ENCODE measurements around the gene PALM3. TPM values are rescaled to one million over a fixed set of nuclear protein-coding genes. Genes with fewer than 3 reads are reported as not detected.
A peak's percentile ranks its signal among the peaks of the same experiment; 100 is the strongest.

PALM3 gene
- total and polyA plus RNA-seq, 2 donors = 0.18 TPM; not detected in 1

GRCh38 chr19:14019100-14019499 lies 42.8 kb downstream of the PALM3 start:
- DNase-seq (ENCODE audit: low read depth in 6 of 9, low spot score in 9 of 9) = no peak
- H3K4me1 ChIP-seq (ENCODE audit: control insufficient read depth in 2 of 2, insufficient read depth in 2 of 2, low read length in 2 of 2) = peaks cover 0 to 5% of the 10 kb centered on the region in 2 donors
- WGBS = 86% methylated on average over 6 of the region's 6 CpGs
- no peak overlapping the region for H3K4me3 ChIP-seq (ENCODE audit: low read length in 2 of 2)
- H3K27ac ChIP-seq (ENCODE audit: low read depth in 1 of 2, low read length in 1 of 2) = no peak overlapping the region
- H3K9me3 ChIP-seq (ENCODE audit: control insufficient read depth in 2 of 2, insufficient read depth in 1 of 2, low read length in 1 of 2) = no peaks in the 10 kb centered on the region
- no peaks in the 10 kb centered on the region for H3K36me3 ChIP-seq (ENCODE audit: control insufficient read depth in 2 of 2, insufficient read depth in 2 of 2, low read length in 1 of 2)
- no peaks in the 10 kb centered on the region for H3K27me3 ChIP-seq (ENCODE audit: control insufficient read depth in 2 of 2, insufficient read depth in 1 of 2, low read length in 1 of 2)

- Histone ChIP-seq H3K27me3 (ENCODE audit: control insufficient read depth in 2 of 2, insufficient read depth in 1 of 2, low read length in 1 of 2) (no peaks in the 10 kb centered on the region), H3K9me3 (ENCODE audit: control insufficient read depth in 2 of 2, insufficient read depth in 1 of 2, low read length in 1 of 2) (no peaks in the 10 kb centered on the region), H3K4me3 (ENCODE audit: low read length in 2 of 2) (no peak overlapping the region), H3K27ac (ENCODE audit: low read depth in 1 of 2, low read length in 1 of 2) (no peak overlapping the region), H3K4me1 (ENCODE audit: control insufficient read depth in 2 of 2, insufficient read depth in 2 of 2, low read length in 2 of 2) (no peaks in the 10 kb centered on the region), H3K36me3 (ENCODE audit: control insufficient read depth in 2 of 2, insufficient read depth in 2 of 2, low read length in 1 of 2) (no peaks in the 10 kb centered on the region)
- WGBS = 84% methylated on average over 8 of the region's 8 CpGs
- DNase-seq (ENCODE audit: low read depth in 6 of 9, low spot score in 9 of 9) = no peak
These were observed 46.3 kb downstream of the PALM3 start for GRCh38 chr19:14015524-14016035.

GRCh38 chr19:14012378-14012915 lies 49.4 kb downstream of the PALM3 start:
- Histone ChIP-seq H3K4me1 (ENCODE audit: control insufficient read depth in 2 of 2, insufficient read depth in 2 of 2, low read length in 2 of 2) (no peaks in the 10 kb centered on the region), H3K27me3 (ENCODE audit: control insufficient read depth in 2 of 2, insufficient read depth in 1 of 2, low read length in 1 of 2) (no peaks in the 10 kb centered on the region), H3K4me3 (ENCODE audit: low read length in 2 of 2) (no peak overlapping the region), H3K27ac (ENCODE audit: low read depth in 1 of 2, low read length in 1 of 2) (no peak overlapping the region), H3K9me3 (ENCODE audit: control insufficient read depth in 2 of 2, insufficient read depth in 1 of 2, low read length in 1 of 2) (no peaks in the 10 kb centered on the region), H3K36me3 (ENCODE audit: control insufficient read depth in 2 of 2, insufficient read depth in 2 of 2, low read length in 1 of 2) (no peaks in the 10 kb centered on the region)
- 93% methylated on average over 2 of the region's 2 CpGs for WGBS
- no peak for DNase-seq (ENCODE audit: low read depth in 6 of 9, low spot score in 9 of 9)

- Histone ChIP-seq H3K36me3 (ENCODE audit: control insufficient read depth in 2 of 2, insufficient read depth in 2 of 2, low read length in 1 of 2) (no peaks in the 10 kb centered on the region), H3K4me3 (ENCODE audit: low read length in 2 of 2) (peak overlapping the region; percentile 77 to 100), H3K27me3 (ENCODE audit: control insufficient read depth in 2 of 2, insufficient read depth in 1 of 2, low read length in 1 of 2) (no peaks in the 10 kb centered on the region), H3K4me1 (ENCODE audit: control insufficient read depth in 2 of 2, insufficient read depth in 2 of 2, low read length in 2 of 2) (peaks cover 26 to 39% of the 10 kb centered on the region in 2 donors), H3K9me3 (ENCODE audit: control insufficient read depth in 2 of 2, insufficient read depth in 1 of 2, low read length in 1 of 2) (no peaks in the 10 kb centered on the region), H3K27ac (ENCODE audit: low read depth in 1 of 2, low read length in 1 of 2) (peak overlapping the region; percentile 94 to 95)
- 8% methylated on average over 56 of the region's 56 CpGs for WGBS
- no peak for DNase-seq (ENCODE audit: low read depth in 6 of 9, low spot score in 9 of 9)
These were observed 54.9 kb downstream of the PALM3 start for GRCh38 chr19:14006766-14007562.

- DNase-seq (ENCODE audit: low read depth in 6 of 9, low spot score in 9 of 9) = peak; percentile 96 to 99 (median 98)
- Histone ChIP-seq H3K4me3 (ENCODE audit: low read length in 2 of 2) (peak within 1 kb of the TSS; percentile 77 to 100), H3K27ac (ENCODE audit: low read depth in 1 of 2, low read length in 1 of 2) (peak within 1 kb of the TSS; percentile 94 to 95), H3K36me3 (ENCODE audit: control insufficient read depth in 2 of 2, insufficient read depth in 2 of 2, low read length in 1 of 2) (no peaks in the 10 kb centered on the region), H3K9me3 (ENCODE audit: control insufficient read depth in 2 of 2, insufficient read depth in 1 of 2, low read length in 1 of 2) (no peaks in the 10 kb centered on the region), H3K4me1 (ENCODE audit: control insufficient read depth in 2 of 2, insufficient read depth in 2 of 2, low read length in 2 of 2) (peaks cover 33 to 47% of the 10 kb centered on the region in 2 donors), H3K27me3 (ENCODE audit: control insufficient read depth in 2 of 2, insufficient read depth in 1 of 2, low read length in 1 of 2) (no peaks in the 10 kb centered on the region)
- under 1% methylated on average over 58 of the region's 58 CpGs for WGBS
These were observed 55.7 kb downstream of the PALM3 start, which contains the start of gene RFX1 for GRCh38 chr19:14006085-14006765. Gene RFX1 (minus strand): TSS chr19:14006320. CDS start chr19:13993843, 12,477 bp downstream.

- Histone ChIP-seq H3K27me3 (ENCODE audit: control insufficient read depth in 2 of 2, insufficient read depth in 1 of 2, low read length in 1 of 2) (no peaks in the 10 kb centered on the region), H3K36me3 (ENCODE audit: control insufficient read depth in 2 of 2, insufficient read depth in 2 of 2, low read length in 1 of 2) (no peaks in the 10 kb centered on the region), H3K27ac (ENCODE audit: low read depth in 1 of 2, low read length in 1 of 2) (peak overlapping the region; percentile 94 to 95), H3K9me3 (ENCODE audit: control insufficient read depth in 2 of 2, insufficient read depth in 1 of 2, low read length in 1 of 2) (no peaks in the 10 kb centered on the region), H3K4me1 (ENCODE audit: control insufficient read depth in 2 of 2, insufficient read depth in 2 of 2, low read length in 2 of 2) (peaks cover 39 to 54% of the 10 kb centered on the region in 2 donors), H3K4me3 (ENCODE audit: low read length in 2 of 2) (peak overlapping the region; percentile 77 to 100)
- peak in 8 of 9 donors; percentile 71 to 92 (median 82) for DNase-seq (ENCODE audit: low read depth in 6 of 9, low spot score in 9 of 9)
- WGBS = 6% methylated on average over 50 of the region's 50 CpGs
These were observed 56.4 kb downstream of the PALM3 start for GRCh38 chr19:14005349-14006084.

GRCh38 chr19:14004619-14005348 lies 57.1 kb downstream of the PALM3 start:
- Histone ChIP-seq H3K4me1 (ENCODE audit: control insufficient read depth in 2 of 2, insufficient read depth in 2 of 2, low read length in 2 of 2) (peaks cover 41 to 57% of the 10 kb centered on the region in 2 donors), H3K4me3 (ENCODE audit: low read length in 2 of 2) (no peak overlapping the region), H3K9me3 (ENCODE audit: control insufficient read depth in 2 of 2, insufficient read depth in 1 of 2, low read length in 1 of 2) (no peaks in the 10 kb centered on the region), H3K27ac (ENCODE audit: low read depth in 1 of 2, low read length in 1 of 2) (peak overlapping the region; percentile 84 to 95), H3K36me3 (ENCODE audit: control insufficient read depth in 2 of 2, insufficient read depth in 2 of 2, low read length in 1 of 2) (no peaks in the 10 kb centered on the region), H3K27me3 (ENCODE audit: control insufficient read depth in 2 of 2, insufficient read depth in 1 of 2, low read length in 1 of 2) (no peaks in the 10 kb centered on the region)
- DNase-seq (ENCODE audit: low read depth in 6 of 9, low spot score in 9 of 9) = peak in 1 of 9 donors; percentile 33
- WGBS = 38% methylated on average over 14 of the region's 14 CpGs

Measured in thymus (tissue), 11 donors.